Transverse colon (tissue), 4 donors: ENCODE results near the gene MSH3. TPM values are rescaled to one million over a fixed set of nuclear protein-coding genes. Genes with fewer than 3 reads are reported as not detected.
"Not testable (repeated sequence)": the region's sequence is repeated elsewhere in the genome, so short reads cannot be mapped to it uniquely, and the experiment has no call there.

Experiments
- DNase-seq: peaks from one replicate; pipeline ENCODE4 v3.0.0-alpha.2; 2019
- H3K27ac ChIP-seq, 4 donors: fragments of 200-600 bp; sonication (generic); 2 replicates each; pipeline ENCODE4 v1.5.1; 2016 to 2018; ENCODE audit warnings: inconsistent platforms in 4 of 4
- H3K27me3 ChIP-seq: fragments of 200-600 bp; sonication (generic); 2 replicates; pipeline ENCODE4 v1.5.1; 2017; ENCODE audit warnings: inconsistent platforms
- H3K36me3 ChIP-seq, 4 donors: fragments of 200-600 bp; sonication (generic); 2 replicates each; pipeline ENCODE4 v1.5.1; 2017 to 2019; ENCODE audit warnings: inconsistent platforms in 4 of 4
- H3K4me1 ChIP-seq, 4 donors: fragments of 200-600 bp; sonication (generic); 2 replicates each; pipeline ENCODE4 v1.5.1; 2017 to 2020; ENCODE audit warnings: inconsistent platforms in 4 of 4
- H3K4me3 ChIP-seq, 4 donors: fragments of 200-600 bp; sonication (generic); 1 replicate in 1 of 4; 2 replicates in 3 of 4; pipeline versions ENCODE4 v1.5.1 to v1.6.1; 2017 to 2019; ENCODE audit warnings: inconsistent platforms in 4 of 4
- H3K9me3 ChIP-seq, 2 donors: fragments of 200-600 bp; sonication (generic); 2 replicates each; pipeline ENCODE4 v1.5.1; 2017 to 2019; ENCODE audit warnings: inconsistent platforms in 2 of 2
- CTCF ChIP-seq, 5 experiments: fragments of 200-600 bp in 3 of 5; fragments of 450-650 bp in 2 of 5; sonication (generic) in 3 of 5; IDR thresholded peaks; 1 replicate in 2 of 5; 2 replicates in 3 of 5; pipeline ENCODE4 v1.5.1; 2016 to 2017; ENCODE audit warnings: antibody characterized with exemption in 5 of 5, inconsistent platforms in 3 of 5, mild to moderate bottlenecking in 2 of 5, moderate library complexity in 1 of 5
- EP300 ChIP-seq: sonication (generic); formaldehyde crosslinking; IDR thresholded peaks from one replicate; pipeline ENCODE4 v1.6.1; 2017; ENCODE audit warnings: antibody characterized with exemption, low read depth
- POLR2A ChIP-seq: fragments of 450-650 bp; IDR thresholded peaks from one replicate; pipeline ENCODE4 v1.6.1; 2016; ENCODE audit warnings: antibody characterized with exemption, mild to moderate bottlenecking, moderate library complexity
- POLR2AphosphoS5 ChIP-seq, 3 donors: sonication (generic); formaldehyde crosslinking; IDR thresholded peaks; one replicate each; pipeline ENCODE4 v1.6.1; 2016; ENCODE audit warnings: antibody characterized with exemption in 3 of 3
- WGBS, 2 donors: methylation state at CpG; one replicate each; pipeline ENCODE4 v1.1.5; 2018; ENCODE audit warnings: low coverage in 1 of 2; 5-methylcytosine and 5-hydroxymethylcytosine counted together
- in situ Hi-C, 4 donors: fragments of 200-750 bp; cut with MboI; loops; one replicate each; pipeline versions ENCODE4 v1.15.0 to v1.15.1; 2017; ENCODE audit warnings: low sequenced_read_pairs in 3 of 4, low pct_ligation_motif_present in 1 of 4, low pct_unique_long_range_greater_than_20kb in 1 of 4
- intact Hi-C: fragments of 100-400 bp; cut with DNase I; formaldehyde crosslinking; loops from one replicate; pipeline ENCODE4 v1.15.1; 2023; ENCODE audit warnings: low total_unique reads
- total RNA-seq, 4 donors: library from RNA; depleted of rRNA; stranded (reverse); fragments of >200 nt; gene quantifications; one replicate each; pipeline ENCODE4 v1.1.0, GENCODE V29; 2016

MSH3 gene
- total RNA-seq, 4 donors from 2014 or later, result 6.4 to 22.2 (median 17.2) TPM

DNA sequence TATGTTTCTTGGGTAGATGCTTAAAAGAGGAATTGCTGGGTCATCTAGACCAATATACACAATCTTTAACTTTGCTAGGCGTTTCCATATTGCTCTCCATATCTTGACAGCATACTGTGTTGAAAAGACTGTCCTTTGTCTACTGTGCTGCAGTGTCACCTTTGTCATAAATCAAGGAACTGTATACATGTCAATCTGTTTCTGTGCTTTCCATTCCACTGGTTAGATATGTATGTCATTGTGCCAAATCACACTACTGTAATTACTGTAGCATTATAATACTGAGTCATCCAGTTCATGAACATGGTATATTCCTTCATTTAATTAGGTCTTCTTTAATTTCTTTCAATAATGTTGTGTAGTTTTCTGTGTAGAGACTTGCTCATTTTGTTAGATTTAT is 156.0 kb downstream of the MSH3 start:
- Histone ChIP-seq H3K36me3 (peaks cover 0 to 15% (median 2%) of the 10 kb centered on the region in 4 donors), H3K4me1 (no peaks in the 10 kb centered on the region), H3K27ac (no peak overlapping the region), H3K27me3 (no peaks in the 10 kb centered on the region), H3K9me3 (no peaks in the 10 kb centered on the region), H3K4me3 (no peak overlapping the region)
- WGBS, 2 donors, result 84 to 86% methylated on average over 1 of the region's 1 CpG
- TF ChIP-seq EP300, result no peak
- TF ChIP-seq POLR2A, result no peak
- TF ChIP-seq POLR2AphosphoS5 (IDR thresholded peaks at IDR 0.05), result no peak
- no peak for TF ChIP-seq CTCF (IDR thresholded peaks at IDR 0.05)
- no peak for DNase-seq
- in situ Hi-C loops (no loop called here), intact Hi-C loops (no loop called here)

DNA sequence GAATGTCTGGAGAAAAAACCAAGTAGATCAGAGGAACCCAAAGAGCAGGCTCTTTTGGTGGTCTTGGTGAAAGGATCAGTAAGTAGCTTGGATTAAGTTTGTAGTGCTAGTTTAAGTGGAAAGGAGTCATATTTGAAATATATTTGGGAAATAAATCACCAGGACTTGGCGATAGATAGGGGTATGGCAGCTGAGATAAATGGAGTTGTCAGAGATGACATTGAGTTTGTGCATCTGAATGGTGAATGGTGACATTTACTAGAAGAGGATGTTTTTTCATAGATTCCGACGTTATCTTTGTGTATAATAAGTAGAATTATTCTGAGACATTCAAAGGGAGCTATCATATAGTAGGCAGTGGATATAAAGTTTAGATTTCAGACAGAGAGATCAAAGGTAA is 162.1 kb downstream of the MSH3 start:
- TF ChIP-seq POLR2AphosphoS5 (IDR thresholded peaks at IDR 0.05) (no peak), POLR2A (no peak), CTCF (IDR thresholded peaks at IDR 0.05) (no peak), EP300 (no peak)
- no peaks in the 10 kb centered on the region for H3K4me1 ChIP-seq
- DNase-seq, result no peak
- 90 to 95% methylated on average over 3 of the region's 3 CpGs for WGBS, 2 donors
- H3K27me3 ChIP-seq, result no peaks in the 10 kb centered on the region
- H3K4me3 ChIP-seq, result no peak overlapping the region
- no peaks in the 10 kb centered on the region for H3K9me3 ChIP-seq
- H3K27ac ChIP-seq, result no peak overlapping the region
- peaks cover 0 to 21% (median 4%) of the 10 kb centered on the region in 4 donors for H3K36me3 ChIP-seq
- in situ Hi-C loops, result no loop called here
- intact Hi-C loops, result no loop called here

GRCh38 chr5:80820685-80821084 is 166.2 kb downstream of the MSH3 start:
- 84 to 91% methylated on average over 3 of the region's 3 CpGs for WGBS, 2 donors
- Histone ChIP-seq H3K36me3 (peaks cover 0 to 6% (median under 1%) of the 10 kb centered on the region in 4 donors), H3K27me3 (no peaks in the 10 kb centered on the region), H3K9me3 (no peaks in the 10 kb centered on the region), H3K4me1 (peaks cover 0 to 3% (median 0%) of the 10 kb centered on the region in 4 donors), H3K4me3 (no peak overlapping the region), H3K27ac (no peak overlapping the region)
- in situ Hi-C loops, result no loop called here
- no peak for DNase-seq
- intact Hi-C loops, result no loop called here
- TF ChIP-seq CTCF (IDR thresholded peaks at IDR 0.05) (no peak), EP300 (no peak), POLR2AphosphoS5 (IDR thresholded peaks at IDR 0.05) (no peak), POLR2A (no peak)

DNA sequence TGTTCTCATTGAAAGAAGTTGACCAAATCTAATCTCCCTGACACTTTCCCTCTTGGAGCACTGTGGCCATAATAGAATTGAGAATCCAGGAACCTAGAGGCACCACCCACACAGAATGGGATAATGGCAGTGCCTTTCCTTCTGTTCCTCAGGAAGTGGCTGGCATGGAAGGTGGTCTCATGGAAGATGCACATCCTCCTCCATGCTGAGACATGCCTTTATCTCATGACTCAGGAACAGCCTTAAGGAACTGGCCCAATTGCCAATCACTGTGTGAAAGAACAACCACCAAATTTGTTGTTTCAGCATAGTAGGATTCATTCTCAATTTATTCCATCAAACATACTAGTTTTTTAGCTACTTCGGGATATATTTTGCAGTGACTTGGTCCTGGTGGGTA is 168.2 kb downstream of the MSH3 start:
- H3K36me3 ChIP-seq, result no peaks in the 10 kb centered on the region
- TF ChIP-seq EP300, result no peak
- no peak for TF ChIP-seq POLR2A
- no peak for TF ChIP-seq POLR2AphosphoS5 (IDR thresholded peaks at IDR 0.05)
- no peak for TF ChIP-seq CTCF (IDR thresholded peaks at IDR 0.05)
- no peaks in the 10 kb centered on the region for H3K9me3 ChIP-seq
- H3K27ac ChIP-seq, result no peak overlapping the region
- in situ Hi-C loops (no loop called here), intact Hi-C loops (no loop called here)
- H3K4me3 ChIP-seq, result no peak overlapping the region
- peaks cover 0 to 8% (median 0%) of the 10 kb centered on the region in 4 donors for H3K4me1 ChIP-seq
- WGBS, 2 donors, result 95 to 100% methylated on average over 1 of the region's 1 CpG
- DNase-seq, result no peak
- no peaks in the 10 kb centered on the region for H3K27me3 ChIP-seq

GRCh38 chr5:80824159-80824558 is 169.7 kb downstream of the MSH3 start:
- H3K27ac ChIP-seq, H3K4me3 ChIP-seq, H3K9me3 ChIP-seq, H3K4me1 ChIP-seq, H3K36me3 ChIP-seq, DNase-seq, H3K27me3 ChIP-seq, intact Hi-C loops, in situ Hi-C loops: not testable (repeated sequence)
- 94 to 100% methylated on average over 1 to 20 of the region's 22 CpGs for WGBS, 2 donors
